IPS-18c (cell line): Measurements from ENCODE around the gene TASP1.
"Not testable (repeated sequence)": the region's sequence is repeated elsewhere in the genome, so short reads cannot be mapped to it uniquely, and the experiment has no call there.

Experiments used
- H3K4me3 ChIP-seq: 2 replicates; pipeline ENCODE4 v1.7.0; 2013; ENCODE audit warnings: low read depth, mild to moderate bottlenecking, low read length, moderate library complexity; ENCODE audit not compliant: insufficient read depth
- H3K9me3 ChIP-seq: one replicate; pipeline ENCODE4 v1.6.1; 2013; ENCODE audit warnings: mild to moderate bottlenecking, low read length, moderate library complexity; ENCODE audit not compliant: control insufficient read depth, insufficient read depth

TASP1 gene

GRCh38 chr20:13485019-13485418, 153.7 kb downstream of the TASP1 start:
- H3K4me3 ChIP-seq, H3K9me3 ChIP-seq: not testable (repeated sequence)

- H3K9me3 ChIP-seq, H3K4me3 ChIP-seq: not testable (repeated sequence)
Observed at GRCh38 chr20:13483472-13483871, 155.3 kb downstream of the TASP1 start.

GRCh38 chr20:13478366-13478765, 160.4 kb downstream of the TASP1 start:
- Histone ChIP-seq H3K9me3 (no peaks in the 10 kb centered on the region), H3K4me3 (no peak overlapping the region)

- Histone ChIP-seq H3K9me3 (no peaks in the 10 kb centered on the region), H3K4me3 (no peak overlapping the region)
Observed at GRCh38 chr20:13474467-13474866, 164.3 kb downstream of the TASP1 start.

- H3K4me3 ChIP-seq: no peak overlapping the region
- H3K9me3 ChIP-seq: no peaks in the 10 kb centered on the region
Observed at GRCh38 chr20:13469262-13469661, 169.5 kb downstream of the TASP1 start.

GRCh38 chr20:13468166-13468565, 170.6 kb downstream of the TASP1 start:
- no peak overlapping the region for H3K4me3 ChIP-seq
- H3K9me3 ChIP-seq: no peaks in the 10 kb centered on the region

- Histone ChIP-seq H3K9me3 (no peaks in the 10 kb centered on the region), H3K4me3 (no peak overlapping the region)
Observed at GRCh38 chr20:13464702-13465101, 174.0 kb downstream of the TASP1 start.

GRCh38 chr20:13461849-13462458, 176.8 kb downstream of the TASP1 start:
- Histone ChIP-seq H3K4me3 (no peak overlapping the region), H3K9me3 (no peaks in the 10 kb centered on the region)

- Histone ChIP-seq H3K4me3 (no peak overlapping the region), H3K9me3 (no peaks in the 10 kb centered on the region)
Observed at GRCh38 chr20:13458860-13459451, 179.8 kb downstream of the TASP1 start.

GRCh38 chr20:13457487-13457886, 181.2 kb downstream of the TASP1 start:
- no peak overlapping the region for H3K4me3 ChIP-seq
- no peaks in the 10 kb centered on the region for H3K9me3 ChIP-seq

- Histone ChIP-seq H3K9me3 (no peaks in the 10 kb centered on the region), H3K4me3 (no peak overlapping the region)
Observed at GRCh38 chr20:13455713-13456112, 183.0 kb downstream of the TASP1 start.

- Histone ChIP-seq H3K4me3 (no peak overlapping the region), H3K9me3 (no peaks in the 10 kb centered on the region)
Observed at GRCh38 chr20:13453367-13453766, 185.4 kb downstream of the TASP1 start.

GRCh38 chr20:13452470-13453124, 186.1 kb downstream of the TASP1 start:
- Histone ChIP-seq H3K9me3 (no peaks in the 10 kb centered on the region), H3K4me3 (no peak overlapping the region)

GRCh38 chr20:13449868-13450434, 188.8 kb downstream of the TASP1 start:
- no peak overlapping the region for H3K4me3 ChIP-seq
- H3K9me3 ChIP-seq: no peaks in the 10 kb centered on the region

- no peaks in the 10 kb centered on the region for H3K9me3 ChIP-seq
- H3K4me3 ChIP-seq: no peak overlapping the region
Observed at GRCh38 chr20:13447385-13448180, 191.1 kb downstream of the TASP1 start.

GRCh38 chr20:13443690-13444089, 195.0 kb downstream of the TASP1 start:
- H3K9me3 ChIP-seq: no peaks in the 10 kb centered on the region
- H3K4me3 ChIP-seq: no peak overlapping the region

GRCh38 chr20:13442986-13443385, 195.7 kb downstream of the TASP1 start:
- H3K9me3 ChIP-seq: no peaks in the 10 kb centered on the region
- no peak overlapping the region for H3K4me3 ChIP-seq
